Suprapubic skin (tissue), 4 donors: ENCODE results near the gene NLE1.

Experiments used
- CTCF ChIP-seq, 2 donors: fragments of 200-600 bp in 1 of 2; fragments of 450-650 bp in 1 of 2; sonication (generic) in 1 of 2; IDR thresholded peaks; one replicate each; pipeline ENCODE4 v1.5.1; 2016 to 2019; ENCODE audit warnings: antibody characterized with exemption in 2 of 2, mild to moderate bottlenecking in 1 of 2, moderate library complexity in 1 of 2
- EP300 ChIP-seq: sonication (generic); formaldehyde crosslinking; IDR thresholded peaks from one replicate; pipeline ENCODE4 v1.6.1; 2017; ENCODE audit warnings: antibody characterized with exemption
- POLR2A ChIP-seq, 2 donors: fragments of 450-650 bp; IDR thresholded peaks; one replicate each; pipeline ENCODE4 v1.6.1; 2017; ENCODE audit warnings: antibody characterized with exemption in 2 of 2, mild to moderate bottlenecking in 2 of 2, moderate library complexity in 2 of 2
- POLR2AphosphoS5 ChIP-seq, 3 donors: sonication (generic); formaldehyde crosslinking; IDR thresholded peaks; one replicate each; pipeline ENCODE4 v1.6.1; 2017; ENCODE audit warnings: antibody characterized with exemption in 3 of 3

- TF ChIP-seq POLR2A (IDR thresholded peaks at IDR 0.05) (no peak), EP300 (no peak), CTCF (IDR thresholded peaks at IDR 0.05) (no peak), POLR2AphosphoS5 (IDR thresholded peaks at IDR 0.05) (no peak)
Observed at GRCh38 chr17:35188111-35188510, 46.0 kb upstream of the NLE1 start.
